ENCODE measurements around the gene TYMS.

- TF ChIP-seq CTCF (IDR thresholded peaks at IDR 0.05) = no peak
- TF ChIP-seq, protein P1, sequence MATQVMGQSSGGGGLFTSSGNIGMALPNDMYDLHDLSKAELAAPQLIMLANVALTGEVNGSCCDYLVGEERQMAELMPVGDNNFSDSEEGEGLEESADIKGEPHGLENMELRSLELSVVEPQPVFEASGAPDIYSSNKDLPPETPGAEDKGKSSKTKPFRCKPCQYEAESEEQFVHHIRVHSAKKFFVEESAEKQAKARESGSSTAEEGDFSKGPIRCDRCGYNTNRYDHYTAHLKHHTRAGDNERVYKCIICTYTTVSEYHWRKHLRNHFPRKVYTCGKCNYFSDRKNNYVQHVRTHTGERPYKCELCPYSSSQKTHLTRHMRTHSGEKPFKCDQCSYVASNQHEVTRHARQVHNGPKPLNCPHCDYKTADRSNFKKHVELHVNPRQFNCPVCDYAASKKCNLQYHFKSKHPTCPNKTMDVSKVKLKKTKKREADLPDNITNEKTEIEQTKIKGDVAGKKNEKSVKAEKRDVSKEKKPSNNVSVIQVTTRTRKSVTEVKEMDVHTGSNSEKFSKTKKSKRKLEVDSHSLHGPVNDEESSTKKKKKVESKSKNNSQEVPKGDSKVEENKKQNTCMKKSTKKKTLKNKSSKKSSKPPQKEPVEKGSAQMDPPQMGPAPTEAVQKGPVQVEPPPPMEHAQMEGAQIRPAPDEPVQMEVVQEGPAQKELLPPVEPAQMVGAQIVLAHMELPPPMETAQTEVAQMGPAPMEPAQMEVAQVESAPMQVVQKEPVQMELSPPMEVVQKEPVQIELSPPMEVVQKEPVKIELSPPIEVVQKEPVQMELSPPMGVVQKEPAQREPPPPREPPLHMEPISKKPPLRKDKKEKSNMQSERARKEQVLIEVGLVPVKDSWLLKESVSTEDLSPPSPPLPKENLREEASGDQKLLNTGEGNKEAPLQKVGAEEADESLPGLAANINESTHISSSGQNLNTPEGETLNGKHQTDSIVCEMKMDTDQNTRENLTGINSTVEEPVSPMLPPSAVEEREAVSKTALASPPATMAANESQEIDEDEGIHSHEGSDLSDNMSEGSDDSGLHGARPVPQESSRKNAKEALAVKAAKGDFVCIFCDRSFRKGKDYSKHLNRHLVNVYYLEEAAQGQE (IDR thresholded peaks at IDR 0.05; ENCODE audit: insufficient read depth in 1 of 2, low read depth in 2 of 2, low read length in 1 of 2) = no peak
- no peak for TF ChIP-seq POLR2AphosphoS5 (IDR thresholded peaks at IDR 0.05; ENCODE audit: low read depth, low read length)
Observed at GRCh38 chr18:670522-670921, 13.1 kb downstream of the TYMS start.

All from Panc1 (cell line).